Measurements from ENCODE around the gene SPG11. TPM values are rescaled to one million over a fixed set of nuclear protein-coding genes. Genes with fewer than 3 reads are reported as not detected.

Gene SPG11
- total and polyA plus RNA-seq, 2 donors (not counting 1 experiment from before 2014, with no cell fraction given) = 134 to 219 TPM

DNA sequence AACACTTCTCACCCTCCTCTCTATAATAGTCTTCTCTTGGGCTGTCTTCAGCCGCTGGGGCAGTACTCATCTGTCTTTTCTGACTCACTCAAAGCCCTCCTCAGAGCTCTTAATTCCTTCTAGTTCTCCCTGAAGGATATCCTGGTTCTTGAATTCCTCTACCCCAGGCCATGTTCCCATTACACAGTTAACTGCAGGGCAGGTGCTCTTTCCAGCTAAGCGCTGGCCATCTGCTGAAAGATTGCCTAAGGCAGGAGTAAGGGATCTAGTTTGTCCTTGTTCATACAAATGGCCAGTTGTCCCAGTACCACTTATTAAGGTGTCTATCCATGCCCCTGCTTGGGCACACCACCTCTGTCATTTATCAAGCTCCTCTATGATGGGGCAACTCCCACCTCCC lies 10.2 kb upstream of the SPG11 start:
- H3K4me2 ChIP-seq (replicated peaks; ENCODE audit: low read depth, low read length, poor library complexity, severe bottlenecking) = no peak overlapping the region
- H3K9me3 ChIP-seq (ENCODE audit: control extremely low read depth in 1 of 3, control insufficient read depth in 2 of 3, insufficient read depth in 1 of 3, low read length in 2 of 3) = peaks cover 0 to 4% (median 0%) of the 10 kb centered on the region in 3 donors
- ATAC-seq (ENCODE audit: low read depth) (no peak), DNase-seq (no peak)
- H4K20me1 ChIP-seq (ENCODE audit: control insufficient read depth, insufficient read depth, low read length, poor library complexity, severe bottlenecking) = no peaks in the 10 kb centered on the region
- peak overlapping the region in 1 of 2 donors; percentile 51 for H3K27ac ChIP-seq (ENCODE audit: low read length in 2 of 2)
- Mint-ChIP-seq H3K4me1 (peaks cover 90% of the 10 kb centered on the region), H3K27me3 (no peaks in the 10 kb centered on the region), H3K9me3 (ENCODE audit: insufficient read depth) (no peaks in the 10 kb centered on the region), H3K27ac (peak overlapping the region; percentile 74), H3K4me3 (no peak overlapping the region)
- ChIA-PET POLR2A (interaction anchor here (1.3 to 16.6 kb wide), 3 partner anchors 9 to 48 kb away, joined by 3 to 819 read pairs (median 9); partner anchors contain the start of genes B2M, PATL2 and TRIM69), CTCF (interaction anchor here (0.7 to 4.2 kb wide), 3 partner anchors 10 to 40 kb away, joined by 3 to 19 read pairs (median 4); partner anchors contain the start of gene SPG11)
- no peak overlapping the region for H3K4me3 ChIP-seq (ENCODE audit: control extremely low read depth in 1 of 5, extremely low read depth in 1 of 5, insufficient read depth in 1 of 5, low read depth in 2 of 5, low read length in 4 of 5)
- TF ChIP-seq EZH2 (IDR thresholded peaks at IDR 0.05; ENCODE audit: borderline replicate concordance, insufficient read depth, low read depth, low read length, poor library complexity, severe bottlenecking) = no peak
- TF ChIP-seq, protein P1, sequence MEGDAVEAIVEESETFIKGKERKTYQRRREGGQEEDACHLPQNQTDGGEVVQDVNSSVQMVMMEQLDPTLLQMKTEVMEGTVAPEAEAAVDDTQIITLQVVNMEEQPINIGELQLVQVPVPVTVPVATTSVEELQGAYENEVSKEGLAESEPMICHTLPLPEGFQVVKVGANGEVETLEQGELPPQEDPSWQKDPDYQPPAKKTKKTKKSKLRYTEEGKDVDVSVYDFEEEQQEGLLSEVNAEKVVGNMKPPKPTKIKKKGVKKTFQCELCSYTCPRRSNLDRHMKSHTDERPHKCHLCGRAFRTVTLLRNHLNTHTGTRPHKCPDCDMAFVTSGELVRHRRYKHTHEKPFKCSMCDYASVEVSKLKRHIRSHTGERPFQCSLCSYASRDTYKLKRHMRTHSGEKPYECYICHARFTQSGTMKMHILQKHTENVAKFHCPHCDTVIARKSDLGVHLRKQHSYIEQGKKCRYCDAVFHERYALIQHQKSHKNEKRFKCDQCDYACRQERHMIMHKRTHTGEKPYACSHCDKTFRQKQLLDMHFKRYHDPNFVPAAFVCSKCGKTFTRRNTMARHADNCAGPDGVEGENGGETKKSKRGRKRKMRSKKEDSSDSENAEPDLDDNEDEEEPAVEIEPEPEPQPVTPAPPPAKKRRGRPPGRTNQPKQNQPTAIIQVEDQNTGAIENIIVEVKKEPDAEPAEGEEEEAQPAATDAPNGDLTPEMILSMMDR (IDR thresholded peaks at IDR 0.05) = no peak
- H3K36me3 ChIP-seq (replicated peaks in 1 of 2; ENCODE audit: control extremely low read depth in 1 of 2, control insufficient read depth in 1 of 2, extremely low read depth in 1 of 2, insufficient read depth in 2 of 2, low read length in 1 of 2) = no peaks in the 10 kb centered on the region
- H2AFZ ChIP-seq (ENCODE audit: insufficient read depth, low read depth, low read length, poor library complexity, severe bottlenecking) = no peak overlapping the region
- H3K4me1 ChIP-seq (ENCODE audit: control insufficient read depth in 2 of 2, insufficient read depth in 2 of 2, low read length in 2 of 2) = peaks cover 92 to 100% of the 10 kb centered on the region in 2 donors
- peaks cover 42% of the 10 kb centered on the region for H3K79me2 ChIP-seq (ENCODE audit: control insufficient read depth, insufficient read depth, low read length)
- intact Hi-C loops (cut with micrococcal nuclease) = no loop called here
- 100% methylated on average over 1 of the region's 2 CpGs for WGBS (ENCODE audit: insufficient coverage)
- no peak overlapping the region for H3K9ac ChIP-seq (ENCODE audit: low read length)
- no peaks in the 10 kb centered on the region for H3K27me3 ChIP-seq (replicated peaks in 1 of 4; ENCODE audit: control extremely low read depth in 1 of 4, control insufficient read depth in 3 of 4, insufficient read depth in 4 of 4, low read length in 3 of 4)
